NCI-H460 (cell line): ENCODE measurements around the gene CENPA. TPM values are rescaled to one million over a fixed set of nuclear protein-coding genes. Genes with fewer than 3 reads are reported as not detected.

Experiments
- DNase-seq: peaks from one replicate; pipeline ENCODE4 v3.0.0-alpha.2; 2016; ENCODE audit warnings: low read depth; ENCODE audit errors: extremely low read depth
- total RNA-seq: library from RNA; depleted of rRNA; stranded (reverse); fragments of >200 nt; shearing (Covaris generic); gene quantifications from 2 replicates; pipeline ENCODE4 v1.2.3, GENCODE V29; 2014; rRNA removed

The CENPA gene
- total RNA-seq, 1 experiment from 2014 or later: 31.9 TPM

DNA sequence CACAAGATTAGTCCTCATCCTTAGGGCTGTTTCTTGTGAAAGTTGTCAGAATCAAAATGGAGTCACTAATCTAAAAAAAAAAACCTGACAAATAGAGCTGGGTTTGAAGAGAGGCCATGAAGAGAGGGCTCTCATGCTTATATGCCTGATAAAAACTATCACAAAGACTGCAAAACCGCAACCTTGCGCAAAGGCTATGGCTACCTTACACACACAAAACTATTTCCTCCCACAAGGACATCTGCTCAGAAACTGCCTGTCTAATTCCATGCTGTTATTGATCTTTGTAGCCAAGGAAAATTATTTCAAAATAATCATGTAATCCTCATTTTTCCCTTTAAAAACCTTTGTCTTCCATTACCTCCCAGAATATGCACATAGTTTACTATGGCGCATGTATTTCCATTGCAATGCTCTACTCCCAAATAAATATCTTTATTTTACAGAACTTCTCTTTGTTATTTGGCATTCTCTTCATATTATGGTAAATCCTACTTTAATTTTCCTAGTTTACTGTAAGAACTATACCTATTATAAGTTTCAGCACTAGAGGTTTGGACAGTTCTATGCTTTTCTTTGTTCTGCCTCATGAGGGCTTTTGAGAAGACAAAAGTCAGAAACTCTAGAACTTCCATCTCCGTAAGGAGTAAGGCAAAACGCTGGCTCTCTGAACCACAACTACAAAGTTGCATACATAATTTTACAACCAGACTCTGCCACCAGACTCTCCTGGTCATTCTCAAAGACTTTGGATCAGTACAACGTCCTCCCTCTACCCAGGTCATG is 52.5 kb downstream of the CENPA start:
- DNase-seq: peak; percentile 9

DNA sequence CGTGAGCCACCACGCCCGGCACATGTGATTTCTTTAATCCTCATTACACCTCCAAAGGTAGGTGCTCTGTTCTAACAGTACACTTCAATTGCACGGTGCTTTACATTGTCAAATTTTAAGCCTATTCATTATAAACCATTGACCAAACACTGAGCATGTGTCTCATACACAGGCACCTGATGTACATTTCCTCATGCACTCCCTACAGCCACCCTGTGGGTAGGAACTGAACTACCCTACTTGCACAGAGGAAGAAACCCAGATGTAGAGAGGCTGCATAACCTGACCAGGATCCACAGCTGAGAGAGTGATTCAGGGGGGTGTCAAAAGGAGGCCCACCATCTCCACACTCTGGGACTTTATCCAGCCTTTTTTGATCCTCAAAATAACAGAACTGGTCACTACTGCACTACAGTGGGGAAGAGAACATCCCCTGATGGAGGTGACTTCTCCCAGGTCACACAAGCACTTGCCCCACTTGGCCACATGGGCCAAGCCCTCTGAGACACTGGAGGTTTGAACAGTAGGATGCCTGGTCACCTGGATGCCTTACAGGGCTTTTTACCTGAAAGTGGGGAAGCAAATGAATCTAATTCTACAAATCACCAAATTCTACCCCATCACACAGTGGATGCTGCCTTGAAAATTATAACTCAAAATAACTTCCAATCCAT is 55.2 kb downstream of the CENPA start:
- no peak for DNase-seq

DNA sequence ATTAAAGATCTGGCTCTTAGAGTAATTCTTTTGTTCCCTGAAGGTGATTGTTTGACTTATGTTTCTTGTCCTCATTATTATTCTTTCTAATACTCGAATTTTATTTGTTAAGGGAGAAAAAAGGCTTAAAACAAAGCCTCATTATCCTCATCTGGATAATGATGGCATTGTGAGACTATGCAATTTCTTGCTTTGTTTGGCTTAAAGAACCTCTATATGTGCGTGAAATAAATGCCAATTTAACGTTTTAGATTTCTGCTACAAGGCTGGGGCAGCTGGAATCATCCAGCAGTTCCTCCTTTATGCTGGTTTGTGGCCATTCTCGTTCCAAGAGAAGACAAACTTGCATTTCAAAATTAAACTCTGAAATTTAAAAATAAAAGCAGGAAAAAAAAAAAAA is 57.2 kb downstream of the CENPA start:
- DNase-seq: no peak

Other genes with a start within 250 kb of the CENPA start
- gene CIB4, start 144.7 kb upstream of the CENPA start, total RNA-seq: not detected in 2 replicates
- gene KCNK3, start 93.3 kb upstream of the CENPA start, total RNA-seq: 0.87 and 1.2 TPM in 2 replicates
- 48.6 and 48.9 TPM in 2 replicates for gene SLC35F6, start 21.8 kb upstream of the CENPA start, total RNA-seq
- gene DPYSL5, start 62.1 kb downstream of the CENPA start, total RNA-seq: 0.02 TPM in 1 of 2 replicates, not detected in the other
- 4.0 and 5.1 TPM in 2 replicates for gene MAPRE3, start 184.6 kb downstream of the CENPA start, total RNA-seq
- 32.0 and 36.3 TPM in 2 replicates for gene TMEM214, start 246.9 kb downstream of the CENPA start, total RNA-seq